HFF-Myc (cell line): ENCODE measurements around the gene EPB41.

Source experiments
- DNase-seq: peaks from one replicate; pipeline ENCODE4 v3.0.0-alpha.2; 2011; ENCODE audit warnings: low read depth; ENCODE audit errors: extremely low read depth
- H3K4me3 ChIP-seq: replicated peaks from 2 replicates; pipeline ENCODE4 v1.5.1; 2011; ENCODE audit warnings: low read depth, mild to moderate bottlenecking, control low read depth, low read length
- CTCF ChIP-seq: IDR thresholded peaks from 2 replicates; pipeline ENCODE4 v1.5.1; 2012; ENCODE audit warnings: mild to moderate bottlenecking, low read depth, low read length, control low read depth; ENCODE audit errors: missing control alignments

Gene EPB41

DNA sequence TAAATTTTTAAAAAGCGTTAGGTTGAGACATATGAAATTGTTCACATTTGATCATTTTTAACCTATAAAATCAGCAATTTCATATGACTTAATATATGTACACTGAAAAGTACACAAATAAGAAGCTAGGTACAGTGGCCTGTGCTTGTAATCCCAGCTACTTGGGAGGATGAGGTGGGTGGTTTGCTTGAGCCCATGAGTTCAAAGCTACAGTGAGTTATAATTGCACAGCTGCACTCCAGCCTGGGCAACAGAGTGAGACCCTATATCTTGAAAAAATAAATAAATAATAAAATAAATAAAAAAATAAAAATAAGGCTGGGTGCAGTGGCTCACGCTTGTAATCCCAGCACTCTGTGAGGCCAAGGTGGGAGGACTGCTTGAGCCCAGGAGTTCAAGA is 5.2 kb upstream of the EPB41 start:
- DNase-seq = no peak
- TF ChIP-seq CTCF = no peak
- no peak overlapping the region for H3K4me3 ChIP-seq

- no peak overlapping the region for H3K4me3 ChIP-seq
- no peak for DNase-seq
- TF ChIP-seq CTCF = no peak
These were observed 3.8 kb upstream of the EPB41 start for GRCh38 chr1:28910379-28911115.

DNA sequence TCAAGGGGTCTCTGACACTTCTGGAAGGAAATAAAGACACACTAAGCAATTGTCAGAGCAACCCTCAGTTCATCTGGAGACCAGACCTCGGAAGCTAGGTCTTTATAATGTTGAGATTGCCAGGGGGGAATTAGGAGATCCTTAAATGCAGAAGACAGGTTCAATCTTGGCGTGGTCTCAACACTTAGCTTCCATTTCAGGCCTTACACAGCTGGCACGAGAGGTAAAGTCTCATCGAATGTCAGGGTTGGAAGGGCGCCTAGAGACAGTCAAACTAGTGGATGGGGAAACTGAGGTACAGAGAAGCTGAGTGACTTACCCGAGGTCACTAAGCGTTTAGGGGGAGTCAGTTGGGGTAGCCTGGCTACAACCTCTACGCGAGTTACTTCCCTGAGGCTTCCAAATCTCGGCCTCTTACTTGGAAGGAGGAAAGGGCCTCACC is 562 bp upstream of the EPB41 start:
- no peak for TF ChIP-seq CTCF
- peak overlapping the region; percentile 56 for H3K4me3 ChIP-seq
- DNase-seq = no peak

DNA sequence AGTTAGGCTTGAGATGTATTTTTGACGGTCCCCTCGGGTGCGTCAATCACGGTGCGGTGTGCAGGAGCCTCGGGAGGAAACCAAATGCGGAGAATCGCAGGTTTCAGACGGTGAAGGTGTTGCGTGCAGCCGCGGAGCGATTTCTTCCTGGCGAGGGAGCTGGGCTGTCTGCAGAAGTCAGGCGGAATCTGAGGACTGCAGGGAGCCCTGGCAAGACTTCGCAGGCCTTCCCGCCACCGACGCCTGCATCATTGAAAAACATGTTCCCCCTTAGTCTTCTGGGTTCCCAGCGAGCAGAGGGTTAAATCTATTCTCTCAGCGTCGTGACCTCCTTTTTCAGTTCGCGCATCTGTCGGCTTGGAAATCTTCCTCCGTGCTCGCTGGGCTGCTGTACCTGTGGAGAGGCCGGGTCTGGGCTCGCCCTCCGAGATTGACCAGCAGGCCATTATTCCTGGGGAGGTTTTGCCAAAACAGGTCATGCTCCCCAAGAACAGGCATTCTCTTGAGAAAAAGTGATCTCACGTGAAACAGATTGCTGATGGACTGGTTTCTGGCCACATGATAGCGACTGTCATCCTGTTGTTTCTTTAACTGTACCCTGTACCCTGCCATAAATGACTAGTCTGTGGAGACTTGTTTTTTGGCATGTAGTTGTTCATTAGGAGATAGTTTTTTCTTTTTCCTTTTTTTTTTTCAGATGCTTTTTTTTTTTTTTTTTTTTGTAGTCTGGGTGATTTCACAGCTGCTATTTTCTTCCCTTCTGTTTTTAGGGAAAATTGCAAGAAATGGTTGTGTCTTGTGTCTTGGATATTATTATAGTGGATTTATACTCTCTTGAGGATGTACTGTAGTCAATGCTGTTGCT is 894 bp downstream of the EPB41 start:
- no peak for TF ChIP-seq CTCF
- peak overlapping the region; percentile 56 for H3K4me3 ChIP-seq
- DNase-seq = no peak

DNA sequence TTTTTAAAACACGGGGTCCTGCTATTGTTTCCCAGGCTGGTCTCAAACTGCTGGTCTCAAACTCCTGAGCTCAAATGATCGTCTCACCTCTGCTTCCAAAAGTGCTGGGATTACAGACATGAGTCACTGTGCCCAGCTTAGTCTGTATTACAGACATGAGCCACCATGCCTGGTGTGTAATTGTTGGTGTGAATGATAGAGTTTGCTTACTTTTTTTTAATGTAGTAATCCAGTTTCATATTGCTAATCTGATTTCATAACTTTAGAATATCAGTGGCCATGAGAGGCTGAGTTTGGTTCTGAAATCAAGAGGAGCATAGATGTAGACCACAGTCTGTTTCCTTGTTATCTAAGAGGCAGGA is 3.4 kb downstream of the EPB41 start:
- no peak for TF ChIP-seq CTCF
- no peak for DNase-seq
- H3K4me3 ChIP-seq = no peak overlapping the region

DNA sequence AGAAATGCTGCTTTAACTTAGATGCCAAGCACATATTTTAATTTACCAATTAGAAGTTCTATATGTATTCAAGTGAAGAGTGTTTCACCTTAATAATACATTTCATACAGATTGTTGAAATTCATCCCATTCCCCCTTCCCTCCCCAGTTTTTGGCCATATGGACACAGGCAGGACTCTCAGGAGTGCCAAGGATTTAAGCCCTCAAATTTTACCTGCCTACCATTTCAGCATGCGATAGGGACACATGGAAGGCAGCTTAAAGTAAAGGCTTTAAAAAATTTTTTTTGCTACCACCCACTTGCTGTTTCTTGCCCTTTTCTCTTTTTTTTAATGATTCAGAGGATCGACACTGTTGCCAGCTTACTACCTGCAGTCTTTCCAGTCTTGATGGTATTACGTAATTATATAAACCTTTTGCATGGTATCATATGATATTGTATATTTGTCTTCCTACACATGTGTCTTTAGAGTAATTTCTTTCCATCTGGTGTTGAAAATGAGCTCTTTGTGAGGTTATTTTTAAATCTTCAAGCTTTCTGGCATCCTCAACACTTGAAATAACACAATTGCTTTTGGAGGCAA is 7.0 kb downstream of the EPB41 start:
- no peak for DNase-seq

More for the DNA sequence above, 7.0 kb downstream of the EPB41 start:
- TF ChIP-seq CTCF = no peak
- H3K4me3 ChIP-seq = no peak overlapping the region
